GM12892 (cell line): ENCODE results near the gene AMOTL1.

Experiments
- POLR2A ChIP-seq: IDR thresholded peaks from 2 replicates; pipeline ENCODE4 v1.6.1; 2011; ENCODE audit warnings: low read depth, low read length, control low read depth
- POLR2AphosphoS5 ChIP-seq: IDR thresholded peaks from 2 replicates; pipeline ENCODE4 v1.6.1; 2011; ENCODE audit warnings: low read depth, low read length, control low read depth

DNA sequence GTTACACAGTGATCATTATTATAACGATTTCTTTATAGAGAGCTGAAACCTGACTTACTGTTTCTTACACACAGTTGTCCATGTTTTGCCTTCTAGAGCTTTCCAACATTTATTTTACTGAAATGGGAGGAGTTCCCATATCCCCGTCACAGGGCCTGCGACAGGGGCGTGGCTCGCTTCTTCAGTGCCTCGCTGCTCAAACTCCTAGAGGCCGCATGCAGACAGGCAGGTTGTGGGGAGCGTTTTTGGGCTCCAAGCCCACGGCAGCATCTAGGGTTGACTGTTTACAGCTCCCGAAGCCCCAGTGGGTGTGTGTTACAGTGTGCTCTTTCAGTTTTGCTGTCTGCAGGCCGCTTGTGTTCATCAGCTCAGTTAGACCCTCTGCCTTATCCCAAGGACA lies 12.7 kb upstream of the AMOTL1 start:
- no peak for TF ChIP-seq POLR2A
- no peak for TF ChIP-seq POLR2AphosphoS5
